ENCODE measurements around the gene POU3F1.

- TF ChIP-seq CTCF (IDR thresholded peaks at IDR 0.05) (no peak), EZH2 (IDR thresholded peaks at IDR 0.05) (no peak), EZH2phosphoT487 (IDR thresholded peaks at IDR 0.05) (no peak)
Measured at GRCh38 chr1:38037221-38037939, 9.2 kb downstream of the POU3F1 start.

All from neural progenitor cell (in vitro differentiated cells).